Epithelial cell of proximal tubule (primary cell): ENCODE results near the gene FDCSP. TPM values are rescaled to one million over a fixed set of nuclear protein-coding genes. Genes with fewer than 3 reads are reported as not detected.

Source experiments
- DNase-seq: peaks from one replicate; pipeline ENCODE4 v3.0.0-alpha.2; 2011; ENCODE audit warnings: low read depth
- H3K4me3 ChIP-seq: 2 replicates; pipeline ENCODE4 v1.5.1; 2011; ENCODE audit warnings: low read depth, mild to moderate bottlenecking, low read length
- CTCF ChIP-seq: conservative IDR thresholded peaks from 2 replicates; pipeline ENCODE4 v1.5.1; 2012; ENCODE audit warnings: low read depth, mild to moderate bottlenecking, low read length
- total RNA-seq: library from RNA; depleted of rRNA; stranded (reverse); fragments of >200 nt; gene quantifications from 2 replicates; pipeline ENCODE4 v1.2.3, GENCODE V29; 2015

FDCSP gene
- total RNA-seq, 1 donor from 2014 or later: not detected

GRCh38 chr4:70183940-70184246 lies 42.0 kb upstream of the FDCSP start:
- no peak for DNase-seq
- TF ChIP-seq CTCF: no peak
- H3K4me3 ChIP-seq: no peak overlapping the region

GRCh38 chr4:70187216-70187615 lies 38.7 kb upstream of the FDCSP start:
- TF ChIP-seq CTCF: no peak
- no peak overlapping the region for H3K4me3 ChIP-seq
- no peak for DNase-seq

- H3K4me3 ChIP-seq: no peak overlapping the region
- no peak for DNase-seq
Measured at GRCh38 chr4:70190579-70190978, 35.3 kb upstream of the FDCSP start.

GRCh38 chr4:70191647-70192046 lies 34.3 kb upstream of the FDCSP start:
- H3K4me3 ChIP-seq: no peak overlapping the region
- DNase-seq: no peak
- no peak for TF ChIP-seq CTCF

More at GRCh38 chr4:70190579-70190978, 35.3 kb upstream of the FDCSP start:
- TF ChIP-seq CTCF: no peak

GRCh38 chr4:70192895-70193294 lies 33.0 kb upstream of the FDCSP start:
- no peak overlapping the region for H3K4me3 ChIP-seq
- DNase-seq: no peak
- no peak for TF ChIP-seq CTCF

GRCh38 chr4:70195425-70195824 lies 30.5 kb upstream of the FDCSP start, which contains the start of gene ODAM:
TSS of gene ODAM (plus strand) at chr4:70195725. CDS start at chr4:70196544, 819 bp downstream.
- H3K4me3 ChIP-seq: no peak within 1 kb of the TSS
- TF ChIP-seq CTCF: no peak
- DNase-seq: no peak

- no peak overlapping the region for H3K4me3 ChIP-seq
- DNase-seq: no peak
- TF ChIP-seq CTCF: no peak
Measured at GRCh38 chr4:70196857-70197256, 29.1 kb upstream of the FDCSP start.
